GM21737 (cell line): ENCODE measurements around the gene CABLES1.

Experiments used
- ATAC-seq: cut with Tn5 transposase; IDR thresholded peaks from one replicate; pipeline ENCODE4 v1.9.1; 2021; ENCODE audit warnings: mild to moderate bottlenecking, moderate library complexity; ENCODE audit not compliant: unreplicated experiment

The CABLES1 gene

DNA sequence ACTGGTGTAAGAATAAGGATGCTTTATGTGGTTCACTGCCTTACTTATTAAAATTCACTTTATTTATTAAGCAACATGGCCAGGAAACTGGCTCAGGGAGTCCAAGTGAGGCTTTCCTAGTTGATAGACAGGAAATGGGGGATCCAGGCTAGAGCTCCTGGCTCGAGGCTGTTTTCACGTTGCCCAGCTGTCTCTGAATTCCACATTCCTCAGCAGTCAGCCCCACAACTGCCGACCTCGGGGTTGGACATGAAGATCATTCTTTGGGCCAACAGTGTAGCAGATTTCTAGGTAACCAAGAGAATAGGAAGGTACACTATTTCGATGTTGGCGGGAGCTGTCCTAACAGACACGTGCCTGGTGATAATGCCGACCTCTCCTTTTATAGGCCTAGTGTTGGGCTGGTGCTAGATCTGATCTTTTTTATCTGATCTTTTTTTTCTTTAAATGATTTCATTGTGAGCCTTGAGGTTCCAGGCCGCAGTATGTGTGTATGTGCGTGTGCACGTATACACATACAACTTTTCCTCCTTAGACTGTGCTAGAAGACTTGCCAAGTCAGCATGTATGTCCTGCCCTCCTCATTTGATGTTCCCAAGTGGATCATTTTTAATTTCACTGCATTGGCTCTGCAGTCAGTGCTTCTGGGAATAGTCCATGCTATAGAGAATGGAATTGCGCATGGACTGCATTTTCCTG, 103.5 kb downstream of the CABLES1 start:
- no peak for ATAC-seq

GRCh38 chr18:23239350-23239692, 104.0 kb downstream of the CABLES1 start:
- no peak for ATAC-seq

- ATAC-seq = no peak
Observed at GRCh38 chr18:23239885-23240608, 104.8 kb downstream of the CABLES1 start.

GRCh38 chr18:23240609-23240930, 105.3 kb downstream of the CABLES1 start:
- no peak for ATAC-seq

DNA sequence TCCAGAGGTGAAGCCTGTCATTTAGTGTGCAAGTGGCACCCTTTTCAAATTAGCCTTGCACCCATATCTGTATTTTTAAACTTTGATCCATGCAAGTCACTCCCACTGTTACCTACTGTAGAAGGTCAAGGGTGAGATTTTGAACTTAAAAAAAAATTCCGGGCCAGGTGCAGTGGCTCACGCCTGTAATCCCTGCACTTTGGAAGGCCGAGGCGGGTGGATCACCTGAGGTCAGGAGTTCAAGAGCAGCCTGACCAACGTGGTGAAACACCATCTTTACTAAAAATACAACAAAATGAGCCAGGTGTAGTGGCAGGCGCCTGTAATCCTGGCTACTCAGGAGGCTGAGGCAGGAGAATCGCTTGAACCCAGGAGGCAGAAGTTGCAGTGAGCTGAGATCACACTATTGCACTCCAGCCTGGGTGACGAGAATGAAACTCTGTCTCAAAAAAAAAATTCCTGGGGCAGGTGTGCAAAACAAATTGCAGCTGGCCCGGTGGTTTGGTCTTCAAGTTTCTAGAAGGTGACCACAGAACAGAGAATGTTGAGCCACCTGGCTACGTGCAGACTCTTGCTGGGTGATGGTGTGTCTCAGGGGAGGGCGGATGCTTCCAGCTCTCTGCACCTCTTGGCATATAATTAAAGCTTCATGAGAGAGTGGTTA, 106.7 kb downstream of the CABLES1 start:
- peak; percentile 78 for ATAC-seq

DNA sequence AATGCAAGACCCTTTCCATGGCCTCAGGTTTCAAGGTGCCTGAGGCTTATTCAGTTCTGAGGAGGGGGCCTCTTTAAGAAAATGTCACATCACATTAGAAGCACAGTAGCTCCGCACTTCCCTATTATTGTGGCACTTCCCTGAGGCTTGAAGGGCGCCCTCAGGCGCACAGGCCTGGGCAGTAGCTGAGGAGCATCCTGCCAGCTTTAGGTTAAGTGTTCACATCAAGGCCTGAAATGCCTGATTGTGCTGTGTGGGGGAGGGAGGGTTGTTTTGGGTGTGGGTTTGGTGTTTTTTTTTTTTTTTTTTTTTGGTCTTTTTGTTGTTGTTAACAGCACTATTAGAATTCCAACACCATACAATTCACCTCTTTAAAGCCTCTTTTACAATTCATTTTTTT, 107.9 kb downstream of the CABLES1 start:
- ATAC-seq = no peak

- no peak for ATAC-seq
Observed at GRCh38 chr18:23243816-23244215, 108.5 kb downstream of the CABLES1 start.

GRCh38 chr18:23244401-23244800, 109.1 kb downstream of the CABLES1 start:
- ATAC-seq = no peak

DNA sequence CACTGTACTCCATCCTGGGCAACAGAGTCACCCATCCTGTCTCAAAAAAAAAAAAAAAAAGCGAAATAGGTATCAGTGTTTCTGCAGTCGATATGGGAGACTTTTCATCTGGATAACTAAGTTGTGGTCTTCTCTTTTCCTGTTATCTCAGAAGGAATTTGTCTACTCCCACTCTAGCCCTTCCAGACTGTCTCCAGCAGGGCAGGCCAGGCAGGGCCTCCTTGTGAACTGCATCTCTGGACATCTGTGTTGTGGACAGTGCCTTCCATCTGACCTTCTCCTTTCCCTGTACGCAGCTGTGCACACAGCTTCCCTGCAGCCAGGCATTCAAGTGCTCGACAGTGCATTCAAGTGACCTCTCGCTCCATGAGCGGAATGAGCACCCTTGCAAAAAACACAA, 110.2 kb downstream of the CABLES1 start:
- ATAC-seq = no peak

GRCh38 chr18:23247331-23247730, 112.0 kb downstream of the CABLES1 start:
- no peak for ATAC-seq

GRCh38 chr18:23247896-23248295, 112.6 kb downstream of the CABLES1 start:
- no peak for ATAC-seq

GRCh38 chr18:23248826-23249225, 113.5 kb downstream of the CABLES1 start:
- no peak for ATAC-seq

DNA sequence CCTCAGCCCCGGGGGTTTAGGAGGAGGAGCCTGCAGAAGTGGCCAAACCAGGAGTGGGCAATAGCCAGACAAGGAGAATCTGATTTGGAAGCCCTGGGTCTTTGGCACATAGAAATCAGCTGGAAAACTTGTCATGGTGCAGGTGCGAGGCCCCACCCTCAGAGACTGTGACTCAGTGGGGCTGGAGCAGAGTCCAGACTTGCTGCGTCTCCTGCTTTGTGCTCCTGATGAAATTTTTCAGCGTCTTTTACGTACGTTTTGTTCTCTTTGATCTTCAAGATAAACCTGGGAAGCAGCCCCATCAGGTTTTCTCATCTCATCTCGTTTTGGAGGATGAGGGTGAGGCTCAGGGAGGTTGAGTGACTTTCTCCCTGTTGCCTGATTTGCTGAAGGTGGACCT, 114.1 kb downstream of the CABLES1 start:
- ATAC-seq = no peak

GRCh38 chr18:23250893-23251656, 115.8 kb downstream of the CABLES1 start:
- ATAC-seq = no peak

- no peak for ATAC-seq
Observed at GRCh38 chr18:23253630-23254029, 118.3 kb downstream of the CABLES1 start.

GRCh38 chr18:23257137-23257536, 121.9 kb downstream of the CABLES1 start:
- ATAC-seq = no peak

- no peak for ATAC-seq
Observed at GRCh38 chr18:23257686-23258565, 122.6 kb downstream of the CABLES1 start.

DNA sequence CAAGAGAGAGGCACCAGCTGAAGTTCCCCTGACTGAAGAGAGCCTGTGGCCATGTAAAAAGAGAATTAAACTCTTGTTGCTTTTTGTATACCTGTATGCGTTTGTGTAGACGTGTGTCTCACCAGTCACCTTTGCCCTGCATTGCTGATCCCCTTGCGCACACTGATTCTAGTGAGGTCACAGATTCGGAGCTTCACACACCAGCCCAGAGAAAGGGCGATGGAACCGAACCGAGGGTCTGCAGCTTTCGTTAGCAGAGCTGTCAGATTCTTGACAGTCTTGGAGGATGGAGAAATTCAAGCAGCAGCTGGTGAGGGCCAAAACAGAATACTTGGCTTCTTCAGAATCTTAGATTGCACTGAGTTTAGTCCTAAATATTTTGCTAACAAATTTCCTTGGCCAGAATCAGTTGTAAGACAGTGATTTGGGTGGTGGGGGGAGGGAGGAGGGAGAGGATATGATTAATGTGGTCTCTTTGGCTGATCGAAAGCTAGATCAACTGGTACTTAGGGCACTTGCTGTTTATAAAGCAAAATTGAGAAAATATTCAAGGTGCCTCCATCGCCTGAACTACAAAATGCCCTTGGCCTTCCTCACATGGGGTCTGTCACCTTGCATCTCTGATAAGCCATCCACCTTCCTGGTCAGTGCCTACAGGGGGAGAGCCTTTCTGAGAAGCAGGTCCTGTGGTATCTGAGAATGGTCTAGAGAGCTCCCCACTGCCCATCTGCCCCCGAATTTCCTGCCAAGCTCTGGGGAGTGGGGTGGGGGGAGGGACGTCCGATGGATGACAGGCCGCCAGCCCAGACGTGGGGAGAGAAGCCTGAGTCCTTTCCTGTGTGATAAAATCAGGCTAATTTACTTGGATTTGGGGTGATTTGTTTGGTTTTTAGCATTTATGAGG, 123.5 kb downstream of the CABLES1 start:
- no peak for ATAC-seq
